SK-N-MC (cell line): ENCODE data around the gene BRINP1.

ENCODE experiments used
- EZH2 ChIP-seq: fragments of 200-600 bp; sonication (generic); IDR thresholded peaks from one replicate; pipeline ENCODE4 v1.6.1; 2017; ENCODE audit warnings: antibody characterized with exemption
- POLR2AphosphoS5 ChIP-seq: IDR thresholded peaks from 2 replicates; pipeline ENCODE4 v1.6.1; 2012; ENCODE audit warnings: mild to moderate bottlenecking, low read depth, low read length, borderline replicate concordance

- TF ChIP-seq EZH2 (no peak), POLR2AphosphoS5 (no peak)
Measured at GRCh38 chr9:119221276-119221675, 148.0 kb downstream of the BRINP1 start.
